Smooth muscle cell (in vitro differentiated cells): ENCODE results near the gene PKNOX2. TPM values are rescaled to one million over a fixed set of nuclear protein-coding genes. Genes with fewer than 3 reads are reported as not detected.

Experiments used
- DNase-seq: peaks from one replicate; lab custom pipeline; 2025; ENCODE audit not compliant: unreplicated experiment; lab: John Stamatoyannopoulos, UW
- H2AFZ ChIP-seq: fragments of 200-600 bp; sonication (generic); 2 replicates; pipeline ENCODE4 v1.6.0; 2016; ENCODE audit warnings: antibody characterized with exemption, low read depth, mild to moderate bottlenecking
- H3F3A ChIP-seq: fragments of 200-600 bp; sonication (generic); 2 replicates; pipeline ENCODE4 v1.6.0; 2017; ENCODE audit warnings: antibody characterized with exemption, low read depth
- H3K27ac ChIP-seq: fragments of 200-600 bp; sonication (generic); 2 replicates; pipeline ENCODE4 v1.5.1; 2016; ENCODE audit warnings: low read depth, mild to moderate bottlenecking
- H3K27me3 ChIP-seq: fragments of 200-600 bp; sonication (generic); 2 replicates; pipeline ENCODE4 v1.6.1; 2016; ENCODE audit warnings: low read depth, mild to moderate bottlenecking
- H3K36me3 ChIP-seq: fragments of 200-600 bp; sonication (generic); 2 replicates; pipeline ENCODE4 v1.5.1; 2016; ENCODE audit warnings: low read depth
- H3K4me1 ChIP-seq: fragments of 200-600 bp; sonication (generic); 2 replicates; pipeline ENCODE4 v1.5.1; 2016; ENCODE audit warnings: low read depth
- H3K4me2 ChIP-seq: fragments of 200-600 bp; sonication (generic); 2 replicates; pipeline ENCODE4 v1.6.0; 2016; ENCODE audit warnings: mild to moderate bottlenecking
- H3K4me3 ChIP-seq: fragments of 200-600 bp; sonication (generic); 2 replicates; pipeline ENCODE4 v1.5.1; 2016; ENCODE audit warnings: mild to moderate bottlenecking
- H3K79me2 ChIP-seq: fragments of 200-600 bp; sonication (generic); 2 replicates; pipeline ENCODE4 v1.6.0; 2016; ENCODE audit warnings: low read depth, mild to moderate bottlenecking
- H3K9ac ChIP-seq: fragments of 200-600 bp; sonication (generic); 2 replicates; pipeline ENCODE4 v1.6.0; 2016; ENCODE audit warnings: low read depth
- H3K9me3 ChIP-seq: fragments of 200-600 bp; sonication (generic); replicated peaks from 2 replicates; pipeline ENCODE4 v1.5.1; 2016; ENCODE audit warnings: low read depth
- H4K20me1 ChIP-seq: fragments of 200-600 bp; sonication (generic); 2 replicates; pipeline ENCODE4 v1.6.0; 2016; ENCODE audit warnings: low read depth
- WGBS: methylation state at CpG from one replicate; pipeline ENCODE4 v1.1.7; 2016; ENCODE audit warnings: low lambda C conversion rate; 5-methylcytosine and 5-hydroxymethylcytosine counted together
- polyA plus RNA-seq: library from polyadenylated mRNA; unstranded; fragments of >200 nt; fragmentation: Nextera tagmentation; extraction: Ambion mirVana; gene quantifications from 2 replicates; pipeline ENCODE4 v1.2.1, GENCODE V29; 2016
- total RNA-seq: library from RNA; depleted of rRNA; stranded (reverse); fragments of >200 nt; gene quantifications from 2 replicates; pipeline ENCODE4 v1.2.3, GENCODE V29; 2014
- TF ChIP-seq, protein P1 (sequence below): fragments of 200-600 bp; sonication (generic); IDR thresholded peaks from 2 replicates; pipeline ENCODE4 v1.5.1; 2017; ENCODE audit warnings: borderline replicate concordance, mild to moderate bottlenecking, antibody characterized with exemption; ENCODE audit not compliant: insufficient read depth, poor library complexity, severe bottlenecking

PKNOX2 gene
- total and polyA plus RNA-seq, 2 experiments from 2014 or later = 7.2 to 7.9 TPM

GRCh38 chr11:125330462-125331325 lies 166.1 kb downstream of the PKNOX2 start:
- H2AFZ ChIP-seq = no peak overlapping the region
- no peaks in the 10 kb centered on the region for H3K4me1 ChIP-seq
- DNase-seq = no peak
- H3F3A ChIP-seq = no peaks in the 10 kb centered on the region
- TF ChIP-seq, protein P1, sequence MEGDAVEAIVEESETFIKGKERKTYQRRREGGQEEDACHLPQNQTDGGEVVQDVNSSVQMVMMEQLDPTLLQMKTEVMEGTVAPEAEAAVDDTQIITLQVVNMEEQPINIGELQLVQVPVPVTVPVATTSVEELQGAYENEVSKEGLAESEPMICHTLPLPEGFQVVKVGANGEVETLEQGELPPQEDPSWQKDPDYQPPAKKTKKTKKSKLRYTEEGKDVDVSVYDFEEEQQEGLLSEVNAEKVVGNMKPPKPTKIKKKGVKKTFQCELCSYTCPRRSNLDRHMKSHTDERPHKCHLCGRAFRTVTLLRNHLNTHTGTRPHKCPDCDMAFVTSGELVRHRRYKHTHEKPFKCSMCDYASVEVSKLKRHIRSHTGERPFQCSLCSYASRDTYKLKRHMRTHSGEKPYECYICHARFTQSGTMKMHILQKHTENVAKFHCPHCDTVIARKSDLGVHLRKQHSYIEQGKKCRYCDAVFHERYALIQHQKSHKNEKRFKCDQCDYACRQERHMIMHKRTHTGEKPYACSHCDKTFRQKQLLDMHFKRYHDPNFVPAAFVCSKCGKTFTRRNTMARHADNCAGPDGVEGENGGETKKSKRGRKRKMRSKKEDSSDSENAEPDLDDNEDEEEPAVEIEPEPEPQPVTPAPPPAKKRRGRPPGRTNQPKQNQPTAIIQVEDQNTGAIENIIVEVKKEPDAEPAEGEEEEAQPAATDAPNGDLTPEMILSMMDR = no peak
- 84% methylated on average over 10 of the region's 10 CpGs for WGBS
- H3K27me3 ChIP-seq = no peaks in the 10 kb centered on the region
- no peaks in the 10 kb centered on the region for H3K36me3 ChIP-seq
- H3K9me3 ChIP-seq = no peaks in the 10 kb centered on the region
- no peaks in the 10 kb centered on the region for H4K20me1 ChIP-seq
- H3K79me2 ChIP-seq = no peaks in the 10 kb centered on the region
- H3K27ac ChIP-seq = no peak overlapping the region
- H3K4me3 ChIP-seq = no peak overlapping the region
- no peak overlapping the region for H3K9ac ChIP-seq
- H3K4me2 ChIP-seq = no peak overlapping the region

DNA sequence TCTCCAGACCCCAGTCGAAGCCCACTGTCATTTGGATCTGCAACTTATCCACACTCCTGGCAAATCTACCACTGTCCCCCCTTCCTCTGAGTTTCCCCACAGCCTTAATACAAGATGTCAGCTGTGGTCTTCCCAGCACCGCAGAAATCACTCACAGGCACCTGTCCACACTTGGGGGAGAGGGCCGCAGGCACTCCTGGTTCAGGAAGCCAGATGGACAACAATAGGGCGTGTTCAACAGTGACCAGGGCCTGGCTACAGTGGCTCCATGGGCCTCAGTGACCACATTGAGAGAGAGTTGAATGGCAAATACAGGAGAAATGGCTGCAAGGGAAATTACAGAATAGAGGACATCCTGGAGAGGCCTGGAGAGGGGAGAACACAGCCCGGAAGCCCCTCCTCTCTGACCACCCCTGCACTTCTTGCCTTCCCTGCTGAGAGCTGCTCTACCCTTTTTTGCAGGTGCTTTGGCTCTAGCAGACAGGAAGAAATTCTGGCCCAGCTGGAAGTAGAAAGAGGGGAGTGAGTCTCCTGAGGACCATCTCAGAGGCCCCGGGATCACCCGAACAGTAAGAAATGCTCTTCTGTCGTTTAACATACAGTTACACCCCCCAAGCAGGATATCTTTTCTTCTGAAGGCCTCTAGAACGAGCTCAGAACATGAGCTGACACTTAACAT lies 166.9 kb downstream of the PKNOX2 start:
- Histone ChIP-seq H3K36me3 (no peaks in the 10 kb centered on the region), H3K9ac (no peak overlapping the region), H3K4me2 (no peak overlapping the region), H3K4me1 (no peaks in the 10 kb centered on the region), H3K27me3 (no peaks in the 10 kb centered on the region), H2AFZ (no peak overlapping the region), H3K27ac (no peak overlapping the region), H3K79me2 (no peaks in the 10 kb centered on the region), H4K20me1 (no peaks in the 10 kb centered on the region), H3K9me3 (no peaks in the 10 kb centered on the region), H3K4me3 (no peak overlapping the region), H3F3A (no peaks in the 10 kb centered on the region)
- TF ChIP-seq, protein P1 = no peak
- WGBS = 92% methylated on average over 9 of the region's 9 CpGs
- no peak for DNase-seq

DNA sequence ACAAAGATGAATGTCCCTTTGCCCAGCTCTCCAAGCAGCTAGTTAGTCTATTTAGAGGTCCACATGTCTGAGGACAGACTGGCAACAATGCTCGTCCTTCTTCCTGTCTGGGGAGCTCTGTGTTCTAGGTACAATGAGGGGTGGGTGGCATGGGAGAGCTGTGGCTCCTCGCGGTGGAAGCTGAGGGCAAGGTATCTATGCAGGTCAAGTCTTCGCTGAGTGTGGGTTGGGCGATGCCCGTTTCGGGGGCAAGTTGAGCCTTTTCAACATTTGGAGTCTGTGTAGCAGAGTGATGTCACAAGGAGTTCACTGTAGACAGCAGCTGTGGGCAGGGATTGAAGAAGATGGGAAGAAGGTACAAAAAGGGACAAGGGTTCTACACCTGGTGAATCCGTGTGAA lies 168.3 kb downstream of the PKNOX2 start:
- no peak overlapping the region for H3K9ac ChIP-seq
- H4K20me1 ChIP-seq = no peaks in the 10 kb centered on the region
- H3K9me3 ChIP-seq = no peaks in the 10 kb centered on the region
- H3K4me1 ChIP-seq = peaks cover under 1% of the 10 kb centered on the region
- no peaks in the 10 kb centered on the region for H3K79me2 ChIP-seq
- no peak overlapping the region for H2AFZ ChIP-seq
- TF ChIP-seq, protein P1 = no peak
- H3K4me2 ChIP-seq = no peak overlapping the region
- no peaks in the 10 kb centered on the region for H3K27me3 ChIP-seq
- no peak overlapping the region for H3K4me3 ChIP-seq
- no peaks in the 10 kb centered on the region for H3K36me3 ChIP-seq
- peaks cover 9% of the 10 kb centered on the region for H3F3A ChIP-seq
- 96% methylated on average over 8 of the region's 8 CpGs for WGBS
- H3K27ac ChIP-seq = no peak overlapping the region
- no peak for DNase-seq
